Panc1 (cell line): ENCODE data around the gene SLC6A13. TPM values are rescaled to one million over a fixed set of nuclear protein-coding genes. Genes with fewer than 3 reads are reported as not detected.

Experiments
- ATAC-seq: fragments of 200-7000 bp; cut with Tn5 transposase; 2 replicates; pipeline ENCODE4 v1.9.1; 2020; ENCODE audit warnings: mild to moderate bottlenecking, moderate library complexity
- BruUV-seq: library from RNA; stranded (reverse); fragments of 400-500 nt; replicated peaks from 2 replicates; lab custom pipeline; 2021; lab: Mats Ljungman, UMichigan
- CTCF ChIA-PET: fragments of 300-600 bp; sonication (Branson Sonifier 250); formaldehyde crosslinking; loops from one replicate; lab custom pipeline; 2022; ENCODE audit warnings: antibody characterized with exemption; lab: Charles Lee
- POLR2A ChIA-PET: fragments of 300-600 bp; sonication (Branson Sonifier 250); formaldehyde crosslinking; loops from one replicate; lab custom pipeline; 2022; ENCODE audit warnings: antibody characterized with exemption; lab: Charles Lee
- DNase-seq: peaks from one replicate; pipeline ENCODE4 v3.0.0-alpha.2; 2010; ENCODE audit warnings: low read depth, low spot score
- H3K27ac ChIP-seq: 2 replicates; pipeline ENCODE4 v1.5.1; 2011; ENCODE audit warnings: mild to moderate bottlenecking, low read length, inconsistent platforms
- H3K27me3 ChIP-seq: fragments of 200-500 bp; sonication (Bioruptor generic); 2 replicates; pipeline ENCODE4 v1.6.0; 2014; ENCODE audit warnings: low read length, inconsistent platforms; ENCODE audit not compliant: control insufficient read depth, insufficient read depth
- H3K36me3 ChIP-seq: fragments of 200-500 bp; sonication (Bioruptor generic); 2 replicates; pipeline ENCODE4 v1.5.1; 2014; ENCODE audit warnings: inconsistent platforms, mild to moderate bottlenecking, low read length, moderate library complexity; ENCODE audit not compliant: control insufficient read depth, insufficient read depth
- H3K4me1 ChIP-seq: 2 replicates; pipeline ENCODE4 v1.5.1; 2011; ENCODE audit warnings: inconsistent platforms, mild to moderate bottlenecking, low read length, moderate library complexity; ENCODE audit not compliant: control insufficient read depth, insufficient read depth
- H3K4me3 ChIP-seq, 2 experiments: 2 replicates each; pipeline ENCODE4 v1.5.1; 2011 to 2012; ENCODE audit warnings: low read depth in 2 of 2, low read length in 2 of 2, mild to moderate bottlenecking in 2 of 2, inconsistent platforms in 1 of 2, moderate library complexity in 1 of 2
- H3K9me3 ChIP-seq: fragments of 200-500 bp; sonication (Bioruptor generic); 2 replicates; pipeline ENCODE4 v1.5.1; 2014; ENCODE audit warnings: low read depth, mild to moderate bottlenecking, inconsistent platforms, low read length, moderate library complexity; ENCODE audit not compliant: control insufficient read depth, insufficient read depth
- POLR2AphosphoS5 ChIP-seq: IDR thresholded peaks from 2 replicates; pipeline ENCODE4 v1.6.1; 2012; ENCODE audit warnings: mild to moderate bottlenecking, low read depth, low read length, moderate library complexity
- REST ChIP-seq, 2 experiments: IDR thresholded peaks; 2 replicates each; pipeline ENCODE4 v1.6.1; 2011 to 2012; ENCODE audit warnings: low read depth in 2 of 2, control low read depth in 1 of 2, low read length in 1 of 2, mild to moderate bottlenecking in 1 of 2, moderate library complexity in 1 of 2; ENCODE audit not compliant: insufficient read depth in 1 of 2
- SIN3A ChIP-seq: IDR thresholded peaks from 2 replicates; pipeline ENCODE4 v1.6.1; 2012; ENCODE audit warnings: low read depth, mild to moderate bottlenecking, low read length, moderate library complexity, borderline replicate concordance; ENCODE audit not compliant: insufficient read depth
- TCF7L2 ChIP-seq: IDR thresholded peaks from 2 replicates; pipeline ENCODE4 v1.6.1; 2011; ENCODE audit warnings: mild to moderate bottlenecking, low read depth, low read length, inconsistent platforms
- in situ Hi-C: cut with HindIII; loops from 2 replicates; pipeline ENCODE4 v1.10.0; 2016; ENCODE audit warnings: low sequenced_read_pairs, low pct_unique_long_range_greater_than_20kb
- intact Hi-C: fragments of 100-400 bp; cut with micrococcal nuclease; formaldehyde crosslinking; loops from one replicate; pipeline ENCODE4 v1.10.0; 2022; ENCODE audit not compliant: unreplicated experiment
- total RNA-seq: library from RNA; stranded (reverse); gene quantifications from one replicate; pipeline ENCODE4 v1.2.1, GENCODE V29; 2021; ENCODE audit not compliant: unreplicated experiment
- TF ChIP-seq, protein P1 (sequence below): fragments of 450-650 bp; IDR thresholded peaks from 2 replicates; pipeline ENCODE4 v1.5.1; 2017; ENCODE audit warnings: mild to moderate bottlenecking

The SLC6A13 gene
- total RNA-seq, 1 experiment from 2014 or later = 0.57 TPM

DNA sequence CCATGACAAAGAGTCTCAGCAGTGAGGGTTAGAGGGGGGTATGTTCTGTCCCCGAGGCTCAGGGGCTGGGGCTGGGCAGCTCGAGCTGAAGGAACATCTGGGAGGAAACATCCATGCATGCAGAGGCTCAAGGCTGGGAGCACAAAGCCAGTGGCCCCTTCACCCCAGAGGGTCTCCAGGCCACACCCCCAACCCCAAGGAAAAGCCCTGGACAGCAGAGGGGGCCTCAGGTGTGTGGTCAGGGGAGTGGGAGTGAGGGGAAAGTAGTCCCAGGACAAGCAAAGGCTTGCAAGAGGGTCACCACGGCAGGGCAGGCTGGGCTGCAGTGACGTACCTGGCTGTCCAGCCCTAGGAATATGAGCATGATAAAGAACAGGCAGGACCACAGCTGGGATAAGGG is 66.2 kb downstream of the SLC6A13 start:
- in situ Hi-C loops (no loop called here), intact Hi-C loops (no loop called here)
- DNase-seq (no peak), ATAC-seq (no peak)
- H3K4me3 ChIP-seq = no peak overlapping the region
- H3K36me3 ChIP-seq = no peaks in the 10 kb centered on the region
- H3K9me3 ChIP-seq = no peaks in the 10 kb centered on the region
- no TSS peak for BruUV-seq
- CTCF ChIA-PET = no interaction called here
- no peak overlapping the region for H3K27ac ChIP-seq
- POLR2A ChIA-PET = no interaction called here
- H3K4me1 ChIP-seq = no peaks in the 10 kb centered on the region
- no peaks in the 10 kb centered on the region for H3K27me3 ChIP-seq
- TF ChIP-seq TCF7L2 (no peak), POLR2AphosphoS5 (no peak)

GRCh38 chr12:195951-196350 is 66.7 kb downstream of the SLC6A13 start:
- no peaks in the 10 kb centered on the region for H3K36me3 ChIP-seq
- in situ Hi-C loops = no loop called here
- no peak for DNase-seq
- intact Hi-C loops = no loop called here
- H3K27ac ChIP-seq = no peak overlapping the region
- ChIA-PET POLR2A (no interaction called here), CTCF (no interaction called here)
- no peaks in the 10 kb centered on the region for H3K4me1 ChIP-seq
- ATAC-seq = no peak
- H3K4me3 ChIP-seq = no peak overlapping the region
- TF ChIP-seq REST (IDR thresholded peaks at IDR 0.05; ENCODE audit: insufficient read depth in 1 of 2, low read depth in 2 of 2, low read length in 1 of 2) (no peak), POLR2AphosphoS5 (no peak), SIN3A (no peak), TCF7L2 (no peak)
- TF ChIP-seq, protein P1, sequence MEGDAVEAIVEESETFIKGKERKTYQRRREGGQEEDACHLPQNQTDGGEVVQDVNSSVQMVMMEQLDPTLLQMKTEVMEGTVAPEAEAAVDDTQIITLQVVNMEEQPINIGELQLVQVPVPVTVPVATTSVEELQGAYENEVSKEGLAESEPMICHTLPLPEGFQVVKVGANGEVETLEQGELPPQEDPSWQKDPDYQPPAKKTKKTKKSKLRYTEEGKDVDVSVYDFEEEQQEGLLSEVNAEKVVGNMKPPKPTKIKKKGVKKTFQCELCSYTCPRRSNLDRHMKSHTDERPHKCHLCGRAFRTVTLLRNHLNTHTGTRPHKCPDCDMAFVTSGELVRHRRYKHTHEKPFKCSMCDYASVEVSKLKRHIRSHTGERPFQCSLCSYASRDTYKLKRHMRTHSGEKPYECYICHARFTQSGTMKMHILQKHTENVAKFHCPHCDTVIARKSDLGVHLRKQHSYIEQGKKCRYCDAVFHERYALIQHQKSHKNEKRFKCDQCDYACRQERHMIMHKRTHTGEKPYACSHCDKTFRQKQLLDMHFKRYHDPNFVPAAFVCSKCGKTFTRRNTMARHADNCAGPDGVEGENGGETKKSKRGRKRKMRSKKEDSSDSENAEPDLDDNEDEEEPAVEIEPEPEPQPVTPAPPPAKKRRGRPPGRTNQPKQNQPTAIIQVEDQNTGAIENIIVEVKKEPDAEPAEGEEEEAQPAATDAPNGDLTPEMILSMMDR = no peak
- no TSS peak for BruUV-seq
- no peaks in the 10 kb centered on the region for H3K27me3 ChIP-seq
- H3K9me3 ChIP-seq = no peaks in the 10 kb centered on the region

DNA sequence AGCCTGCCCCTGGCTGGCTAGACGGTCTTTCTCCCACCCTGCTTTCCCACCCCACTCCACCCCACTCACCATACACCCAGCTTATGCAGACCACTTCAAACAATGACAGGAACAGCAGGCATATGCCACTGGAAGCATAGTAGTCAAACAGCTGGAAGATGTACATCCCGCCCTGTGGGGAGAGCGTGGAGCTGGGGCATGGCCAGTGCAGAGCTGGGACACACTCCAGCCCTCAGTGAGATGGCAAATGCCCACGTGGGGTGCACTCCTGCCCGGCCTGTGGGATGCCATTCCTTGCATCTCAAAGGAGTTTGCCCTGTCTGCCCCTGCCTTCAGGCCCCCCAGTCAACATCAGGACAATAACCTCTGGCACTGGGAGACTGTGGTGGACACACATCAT is 67.5 kb downstream of the SLC6A13 start:
- ChIA-PET CTCF (interaction anchor here (0.6 kb wide), 1 partner anchor 24 kb away, joined by 3 read pairs; no protein-coding TSS in a partner anchor), POLR2A (no interaction called here)
- Histone ChIP-seq H3K4me1 (no peaks in the 10 kb centered on the region), H3K27ac (no peak overlapping the region), H3K27me3 (no peaks in the 10 kb centered on the region), H3K4me3 (no peak overlapping the region), H3K9me3 (no peaks in the 10 kb centered on the region), H3K36me3 (no peaks in the 10 kb centered on the region)
- no peak for DNase-seq
- in situ Hi-C loops = no loop called here
- intact Hi-C loops = no loop called here
- ATAC-seq = no peak
- TF ChIP-seq SIN3A (no peak), POLR2AphosphoS5 (no peak), REST (IDR thresholded peaks at IDR 0.05; ENCODE audit: insufficient read depth in 1 of 2, low read depth in 2 of 2, low read length in 1 of 2) (no peak), TCF7L2 (no peak)
- TF ChIP-seq, protein P1 = no peak
- BruUV-seq = no TSS peak
